Measurements from ENCODE around the gene SMIM20.

DNA sequence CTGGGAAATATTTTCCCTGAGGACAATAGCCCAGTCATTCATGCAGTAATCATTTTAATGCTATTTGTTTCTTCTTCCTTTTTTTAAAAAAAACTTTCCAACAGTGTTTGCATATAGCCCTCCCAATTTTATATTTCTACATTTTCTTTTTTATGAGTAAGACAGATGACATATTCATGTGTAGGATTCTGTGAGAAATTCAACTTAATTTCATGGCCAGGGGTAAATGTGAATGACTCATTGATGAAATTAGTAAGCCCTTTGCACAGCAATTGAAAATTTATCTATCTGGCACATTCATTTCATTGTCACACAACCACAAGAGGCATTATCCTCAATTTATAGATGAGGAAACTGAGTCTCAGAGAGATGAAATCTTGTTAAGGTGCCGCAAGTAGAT is 13.7 kb upstream of the SMIM20 start:
- TF ChIP-seq LEF1 (IDR thresholded peaks at IDR 0.05; ENCODE audit: borderline replicate concordance) (no peak), NFRKB (IDR thresholded peaks at IDR 0.05) (no peak), ARNT (IDR thresholded peaks at IDR 0.05) (no peak), CTBP1 (IDR thresholded peaks at IDR 0.05; ENCODE audit: borderline replicate concordance) (no peak), FOXA1 (IDR thresholded peaks at IDR 0.05) (no peak), SUZ12 (IDR thresholded peaks at IDR 0.05) (no peak), HDGF (IDR thresholded peaks at IDR 0.05; ENCODE audit: borderline replicate concordance) (no peak), BHLHE40 (IDR thresholded peaks at IDR 0.05; ENCODE audit: borderline replicate concordance) (no peak), FOXM1 (IDR thresholded peaks at IDR 0.05; ENCODE audit: borderline replicate concordance) (no peak), FOXK2 (IDR thresholded peaks at IDR 0.05) (no peak), ELF4 (IDR thresholded peaks at IDR 0.05) (no peak), ZNF384 (IDR thresholded peaks at IDR 0.05) (no peak)
- TF ChIP-seq, protein P1, sequence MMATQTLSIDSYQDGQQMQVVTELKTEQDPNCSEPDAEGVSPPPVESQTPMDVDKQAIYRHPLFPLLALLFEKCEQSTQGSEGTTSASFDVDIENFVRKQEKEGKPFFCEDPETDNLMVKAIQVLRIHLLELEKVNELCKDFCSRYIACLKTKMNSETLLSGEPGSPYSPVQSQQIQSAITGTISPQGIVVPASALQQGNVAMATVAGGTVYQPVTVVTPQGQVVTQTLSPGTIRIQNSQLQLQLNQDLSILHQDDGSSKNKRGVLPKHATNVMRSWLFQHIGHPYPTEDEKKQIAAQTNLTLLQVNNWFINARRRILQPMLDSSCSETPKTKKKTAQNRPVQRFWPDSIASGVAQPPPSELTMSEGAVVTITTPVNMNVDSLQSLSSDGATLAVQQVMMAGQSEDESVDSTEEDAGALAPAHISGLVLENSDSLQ (IDR thresholded peaks at IDR 0.05), result no peak
